Measurements from ENCODE around the gene SRPK3. TPM values are rescaled to one million over a fixed set of nuclear protein-coding genes. Genes with fewer than 3 reads are reported as not detected.
"Not testable (repeated sequence)": the region's sequence is repeated elsewhere in the genome, so short reads cannot be mapped to it uniquely, and the experiment has no call there.

The SRPK3 gene
- total and polyA plus RNA-seq, 4 donors: 0.05 TPM; not detected in 3

GRCh38 chrX:153741446-153741845, 39.4 kb upstream of the SRPK3 start (continued):
- TF ChIP-seq, protein P1, sequence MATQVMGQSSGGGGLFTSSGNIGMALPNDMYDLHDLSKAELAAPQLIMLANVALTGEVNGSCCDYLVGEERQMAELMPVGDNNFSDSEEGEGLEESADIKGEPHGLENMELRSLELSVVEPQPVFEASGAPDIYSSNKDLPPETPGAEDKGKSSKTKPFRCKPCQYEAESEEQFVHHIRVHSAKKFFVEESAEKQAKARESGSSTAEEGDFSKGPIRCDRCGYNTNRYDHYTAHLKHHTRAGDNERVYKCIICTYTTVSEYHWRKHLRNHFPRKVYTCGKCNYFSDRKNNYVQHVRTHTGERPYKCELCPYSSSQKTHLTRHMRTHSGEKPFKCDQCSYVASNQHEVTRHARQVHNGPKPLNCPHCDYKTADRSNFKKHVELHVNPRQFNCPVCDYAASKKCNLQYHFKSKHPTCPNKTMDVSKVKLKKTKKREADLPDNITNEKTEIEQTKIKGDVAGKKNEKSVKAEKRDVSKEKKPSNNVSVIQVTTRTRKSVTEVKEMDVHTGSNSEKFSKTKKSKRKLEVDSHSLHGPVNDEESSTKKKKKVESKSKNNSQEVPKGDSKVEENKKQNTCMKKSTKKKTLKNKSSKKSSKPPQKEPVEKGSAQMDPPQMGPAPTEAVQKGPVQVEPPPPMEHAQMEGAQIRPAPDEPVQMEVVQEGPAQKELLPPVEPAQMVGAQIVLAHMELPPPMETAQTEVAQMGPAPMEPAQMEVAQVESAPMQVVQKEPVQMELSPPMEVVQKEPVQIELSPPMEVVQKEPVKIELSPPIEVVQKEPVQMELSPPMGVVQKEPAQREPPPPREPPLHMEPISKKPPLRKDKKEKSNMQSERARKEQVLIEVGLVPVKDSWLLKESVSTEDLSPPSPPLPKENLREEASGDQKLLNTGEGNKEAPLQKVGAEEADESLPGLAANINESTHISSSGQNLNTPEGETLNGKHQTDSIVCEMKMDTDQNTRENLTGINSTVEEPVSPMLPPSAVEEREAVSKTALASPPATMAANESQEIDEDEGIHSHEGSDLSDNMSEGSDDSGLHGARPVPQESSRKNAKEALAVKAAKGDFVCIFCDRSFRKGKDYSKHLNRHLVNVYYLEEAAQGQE (IDR thresholded peaks at IDR 0.05): no peak
- TF ChIP-seq HNF4A (conservative IDR thresholded peaks at IDR 0.05): no peak
- no peak for TF ChIP-seq FOXA2 (IDR thresholded peaks at IDR 0.05)

DNA sequence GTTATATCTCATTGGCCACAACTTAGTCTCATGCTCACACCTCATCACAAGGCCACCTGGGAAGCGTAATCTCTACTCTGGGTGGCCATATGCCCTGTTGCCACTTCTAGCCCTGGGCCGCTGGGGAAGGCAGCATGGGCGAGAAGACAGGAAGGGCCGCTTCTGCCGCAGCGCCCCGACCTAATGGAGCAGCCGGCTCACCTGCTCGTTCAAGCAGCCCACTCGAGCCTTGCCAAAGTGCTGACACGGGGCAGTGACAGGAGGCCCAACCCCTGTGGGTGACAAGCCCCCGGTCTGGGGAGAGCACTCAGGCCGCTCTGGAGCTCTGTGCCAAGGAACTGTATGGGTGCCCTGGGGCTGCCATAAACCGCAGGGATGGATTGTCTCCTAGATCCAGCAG, 38.7 kb upstream of the SRPK3 start:
- WGBS: 97% methylated on average over 14 of the region's 14 CpGs
- not testable (repeated sequence) for DNase-seq (ENCODE audit: low spot score); H3K9me3 ChIP-seq (ENCODE audit: control insufficient read depth in 4 of 4, low read length in 3 of 4); H3K4me1 ChIP-seq (ENCODE audit: control insufficient read depth in 4 of 4, insufficient read depth in 4 of 4, low read length in 3 of 4); H3K27ac ChIP-seq (ENCODE audit: low read depth in 1 of 2, low read length in 2 of 2); H3K36me3 ChIP-seq (ENCODE audit: control insufficient read depth in 4 of 4, insufficient read depth in 3 of 4, low read depth in 1 of 4, low read length in 3 of 4); H3K9ac ChIP-seq (ENCODE audit: low read depth in 1 of 2, low read length in 2 of 2); H3K27me3 ChIP-seq (ENCODE audit: control insufficient read depth in 4 of 4, insufficient read depth in 4 of 4, low read length in 3 of 4); H3K4me3 ChIP-seq (ENCODE audit: low read depth in 1 of 3, low read length in 3 of 3)

- H3K4me3 ChIP-seq (ENCODE audit: low read depth in 1 of 3, low read length in 3 of 3); H3K4me1 ChIP-seq (ENCODE audit: control insufficient read depth in 4 of 4, insufficient read depth in 4 of 4, low read length in 3 of 4); H3K9ac ChIP-seq (ENCODE audit: low read depth in 1 of 2, low read length in 2 of 2); H3K27ac ChIP-seq (ENCODE audit: low read depth in 1 of 2, low read length in 2 of 2); H3K36me3 ChIP-seq (ENCODE audit: control insufficient read depth in 4 of 4, insufficient read depth in 3 of 4, low read depth in 1 of 4, low read length in 3 of 4); H3K9me3 ChIP-seq (ENCODE audit: control insufficient read depth in 4 of 4, low read length in 3 of 4); DNase-seq (ENCODE audit: low spot score); H3K27me3 ChIP-seq (ENCODE audit: control insufficient read depth in 4 of 4, insufficient read depth in 4 of 4, low read length in 3 of 4): not testable (repeated sequence)
- 82% methylated on average over 30 of the region's 32 CpGs for WGBS
These were observed 37.9 kb upstream of the SRPK3 start for GRCh38 chrX:153742796-153743467.

GRCh38 chrX:153743468-153744209, 37.2 kb upstream of the SRPK3 start:
- H3K9ac ChIP-seq (ENCODE audit: low read depth in 1 of 2, low read length in 2 of 2); H3K36me3 ChIP-seq (ENCODE audit: control insufficient read depth in 4 of 4, insufficient read depth in 3 of 4, low read depth in 1 of 4, low read length in 3 of 4); H3K27me3 ChIP-seq (ENCODE audit: control insufficient read depth in 4 of 4, insufficient read depth in 4 of 4, low read length in 3 of 4); H3K27ac ChIP-seq (ENCODE audit: low read depth in 1 of 2, low read length in 2 of 2); H3K9me3 ChIP-seq (ENCODE audit: control insufficient read depth in 4 of 4, low read length in 3 of 4); H3K4me1 ChIP-seq (ENCODE audit: control insufficient read depth in 4 of 4, insufficient read depth in 4 of 4, low read length in 3 of 4); DNase-seq (ENCODE audit: low spot score); H3K4me3 ChIP-seq (ENCODE audit: low read depth in 1 of 3, low read length in 3 of 3): not testable (repeated sequence)
- WGBS: 75% methylated on average over 33 of the region's 35 CpGs

Data from liver (tissue), 9 donors.